Stomach (tissue), 9 donors: ENCODE measurements around the gene RASSF4. TPM values are rescaled to one million over a fixed set of nuclear protein-coding genes. Genes with fewer than 3 reads are reported as not detected.

Experiments used
- DNase-seq, 2 donors: peaks; one replicate each; pipeline versions ENCODE4 v3.0.0 to v3.0.0-alpha.2; 2013 to 2019
- H3K27ac ChIP-seq, 5 donors: fragments of 200-600 bp in 4 of 5; sonication (generic) in 4 of 5; one replicate each; pipeline ENCODE4 v1.5.1; 2013 to 2019; ENCODE audit warnings: mild to moderate bottlenecking in 1 of 5, moderate library complexity in 1 of 5
- H3K27me3 ChIP-seq, 3 donors: fragments of 200-600 bp; sonication (generic); one replicate each; pipeline ENCODE4 v1.5.1; 2017 to 2019; ENCODE audit warnings: mixed run types in 1 of 3
- H3K36me3 ChIP-seq, 4 donors: fragments of 200-600 bp; sonication (generic); 1 replicate in 3 of 4; 2 replicates in 1 of 4; pipeline ENCODE4 v1.5.1; 2016 to 2019
- H3K4me1 ChIP-seq, 4 donors: fragments of 200-600 bp; sonication (generic); one replicate each; pipeline ENCODE4 v1.5.1; 2016 to 2019
- H3K4me3 ChIP-seq, 4 donors: fragments of 200-600 bp; sonication (generic) in 3 of 4; one replicate each; pipeline ENCODE4 v1.5.1; 2016 to 2019; ENCODE audit warnings: mild to moderate bottlenecking in 1 of 4
- H3K9me3 ChIP-seq, 4 donors: fragments of 200-600 bp; sonication (generic); one replicate each; pipeline ENCODE4 v1.5.1; 2016 to 2019
- CTCF ChIP-seq, 7 experiments: fragments of 450-650 bp in 4 of 7; fragments of 200-600 bp in 3 of 7; sonication (generic) in 3 of 7; IDR thresholded peaks; one replicate each; pipeline ENCODE4 v1.5.1; 2016 to 2019; ENCODE audit warnings: antibody characterized with exemption in 7 of 7, control low read depth in 2 of 7, mild to moderate bottlenecking in 1 of 7
- EP300 ChIP-seq: sonication (generic); formaldehyde crosslinking; IDR thresholded peaks from one replicate; pipeline ENCODE4 v1.6.1; 2017; ENCODE audit warnings: antibody characterized with exemption
- POLR2A ChIP-seq, 4 donors: fragments of 450-650 bp; IDR thresholded peaks; one replicate each; pipeline ENCODE4 v1.6.1; 2016; ENCODE audit warnings: antibody characterized with exemption in 4 of 4, control low read depth in 2 of 4, mild to moderate bottlenecking in 1 of 4, moderate library complexity in 1 of 4
- POLR2AphosphoS5 ChIP-seq, 3 donors: sonication (generic); formaldehyde crosslinking; IDR thresholded peaks; one replicate each; pipeline ENCODE4 v1.6.1; 2016; ENCODE audit warnings: antibody characterized with exemption in 3 of 3
- WGBS, 5 donors: extraction: QIAGEN DNeasy Blood & Tissue Kit in 3 of 5; methylation state at CpG; one replicate each; pipeline versions ENCODE4 v1.1.5 to v1.1.7; 2013 to 2018; 5-methylcytosine and 5-hydroxymethylcytosine counted together
- intact Hi-C: fragments of 100-400 bp; cut with DNase I; formaldehyde crosslinking; loops from one replicate; pipeline ENCODE4 v1.15.1; 2023; ENCODE audit warnings: low total_unique reads
- polyA plus RNA-seq, 3 donors: library from polyadenylated mRNA; stranded (reverse); fragments of 200-250 nt; gene quantifications; one replicate each; pipeline ENCODE4 v1.2.3, GENCODE V29; 2013
- total RNA-seq, 5 donors: library from RNA; depleted of rRNA; stranded (reverse); fragments of >200 nt; gene quantifications; one replicate each; pipeline versions ENCODE4 v1.1.0 to v1.2.3, GENCODE V29; 2014 to 2016
- donor health status: healthy with polysubstance abuse.
- donor health status: Bipolar disorder and iron deficiency.
- donor health status: healthy.

The RASSF4 gene
- total and polyA plus RNA-seq, 8 donors = 7.8 to 74.5 (median 14.6) TPM

- 77 to 85% (median 80%) methylated on average over 3 of the region's 3 CpGs for WGBS, 5 donors
- H3K4me3 ChIP-seq = no peak overlapping the region
- no peaks in the 10 kb centered on the region for H3K36me3 ChIP-seq
- peaks cover 0 to 18% (median 7%) of the 10 kb centered on the region in 4 donors for H3K4me1 ChIP-seq
- H3K9me3 ChIP-seq = no peaks in the 10 kb centered on the region
- no peak for TF ChIP-seq EP300
- TF ChIP-seq POLR2AphosphoS5 (IDR thresholded peaks at IDR 0.05) = no peak
- TF ChIP-seq POLR2A (IDR thresholded peaks at IDR 0.05) = no peak
- TF ChIP-seq CTCF (IDR thresholded peaks at IDR 0.05) = no peak
- DNase-seq = no peak
- no peak overlapping the region for H3K27ac ChIP-seq
- H3K27me3 ChIP-seq = no peaks in the 10 kb centered on the region
- intact Hi-C loops = no loop called here
These were observed 41.8 kb upstream of the RASSF4 start for GRCh38 chr10:44917848-44918247.

GRCh38 chr10:44920252-44920651 lies 39.4 kb upstream of the RASSF4 start:
- H3K27ac ChIP-seq = no peak overlapping the region
- no peaks in the 10 kb centered on the region for H3K9me3 ChIP-seq
- H3K4me1 ChIP-seq = no peaks in the 10 kb centered on the region
- DNase-seq = no peak
- no peak for TF ChIP-seq POLR2AphosphoS5 (IDR thresholded peaks at IDR 0.05)
- TF ChIP-seq CTCF (IDR thresholded peaks at IDR 0.05) = no peak
- no peak for TF ChIP-seq POLR2A (IDR thresholded peaks at IDR 0.05)
- TF ChIP-seq EP300 = no peak
- no peaks in the 10 kb centered on the region for H3K36me3 ChIP-seq
- no peaks in the 10 kb centered on the region for H3K27me3 ChIP-seq
- no peak overlapping the region for H3K4me3 ChIP-seq
- 85 to 94% (median 92%) methylated on average over 3 of the region's 3 CpGs for WGBS, 5 donors
- intact Hi-C loops = no loop called here

GRCh38 chr10:44921061-44921460 lies 38.5 kb upstream of the RASSF4 start:
- Histone ChIP-seq H3K4me3 (no peak overlapping the region), H3K9me3 (no peaks in the 10 kb centered on the region), H3K4me1 (no peaks in the 10 kb centered on the region), H3K27ac (no peak overlapping the region), H3K27me3 (no peaks in the 10 kb centered on the region), H3K36me3 (no peaks in the 10 kb centered on the region)
- TF ChIP-seq POLR2AphosphoS5 (IDR thresholded peaks at IDR 0.05) (no peak), EP300 (no peak), POLR2A (IDR thresholded peaks at IDR 0.05) (no peak), CTCF (IDR thresholded peaks at IDR 0.05) (no peak)
- no peak for DNase-seq
- intact Hi-C loops = no loop called here
- WGBS, 5 donors = 89 to 97% (median 91%) methylated on average over 5 of the region's 5 CpGs

- Histone ChIP-seq H3K36me3 (no peaks in the 10 kb centered on the region), H3K4me3 (no peak overlapping the region), H3K9me3 (no peaks in the 10 kb centered on the region), H3K27ac (no peak overlapping the region), H3K4me1 (no peaks in the 10 kb centered on the region), H3K27me3 (no peaks in the 10 kb centered on the region)
- intact Hi-C loops = no loop called here
- WGBS, 5 donors = 91 to 99% (median 95%) methylated on average over 2 to 3 of the region's 3 CpGs
- no peak for DNase-seq
- TF ChIP-seq CTCF (IDR thresholded peaks at IDR 0.05) = no peak
- no peak for TF ChIP-seq POLR2A (IDR thresholded peaks at IDR 0.05)
- TF ChIP-seq POLR2AphosphoS5 (IDR thresholded peaks at IDR 0.05) = no peak
- no peak for TF ChIP-seq EP300
These were observed 38.1 kb upstream of the RASSF4 start for GRCh38 chr10:44921506-44921905.
